HL-60 (cell line): ENCODE data around the gene AQP2.

ENCODE experiments used
- DNase-seq, 2 experiments: peaks; one replicate each; pipeline ENCODE4 v3.0.0-alpha.2; 2010 to 2020; ENCODE audit warnings: low read depth in 1 of 2, low spot score in 1 of 2
- H3K27ac ChIP-seq: fragments of 250-450 bp; sonication (Bioruptor Pico); replicated peaks from 2 replicates; pipeline ENCODE4 v1.5.1; 2020; ENCODE audit warnings: mild to moderate bottlenecking, moderate library complexity
- H3K27me3 ChIP-seq: fragments of 250-450 bp; sonication (Bioruptor Pico); 2 replicates; pipeline ENCODE4 v1.5.1; 2021; ENCODE audit warnings: mild to moderate bottlenecking, moderate library complexity; ENCODE audit not compliant: insufficient read depth, poor library complexity, severe bottlenecking
- H3K4me3 ChIP-seq: replicated peaks from 2 replicates; pipeline ENCODE4 v1.5.1; 2011; ENCODE audit warnings: mild to moderate bottlenecking, control low read depth, low read length; ENCODE audit not compliant: insufficient read depth
- CTCF ChIP-seq: IDR thresholded peaks from one replicate; pipeline ENCODE4 v1.5.1; 2011; ENCODE audit warnings: low read length, control low read depth, inconsistent platforms; ENCODE audit not compliant: insufficient read depth
- GABPA ChIP-seq: IDR thresholded peaks from 2 replicates; pipeline ENCODE4 v1.6.1; 2012; ENCODE audit warnings: low read depth
- POLR2AphosphoS5 ChIP-seq: IDR thresholded peaks from 2 replicates; pipeline ENCODE4 v1.6.1; 2012; ENCODE audit warnings: low read depth
- SPI1 ChIP-seq: IDR thresholded peaks from 2 replicates; pipeline ENCODE4 v1.6.1; 2012; ENCODE audit warnings: low read depth, mild to moderate bottlenecking, borderline replicate concordance
- TF ChIP-seq, protein P1 (sequence below): IDR thresholded peaks from 2 replicates; pipeline ENCODE4 v1.6.1; 2012; ENCODE audit warnings: low read depth; ENCODE audit not compliant: insufficient replicate concordance

The AQP2 gene

GRCh38 chr12:49902399-49903350 is 47.9 kb upstream of the AQP2 start:
- H3K4me3 ChIP-seq = no peak overlapping the region
- peaks cover 34% of the 10 kb centered on the region for H3K27me3 ChIP-seq
- no peak for DNase-seq
- no peak overlapping the region for H3K27ac ChIP-seq
- TF ChIP-seq POLR2AphosphoS5 (no peak), GABPA (no peak), CTCF (no peak), SPI1 (no peak)
- TF ChIP-seq, protein P1, sequence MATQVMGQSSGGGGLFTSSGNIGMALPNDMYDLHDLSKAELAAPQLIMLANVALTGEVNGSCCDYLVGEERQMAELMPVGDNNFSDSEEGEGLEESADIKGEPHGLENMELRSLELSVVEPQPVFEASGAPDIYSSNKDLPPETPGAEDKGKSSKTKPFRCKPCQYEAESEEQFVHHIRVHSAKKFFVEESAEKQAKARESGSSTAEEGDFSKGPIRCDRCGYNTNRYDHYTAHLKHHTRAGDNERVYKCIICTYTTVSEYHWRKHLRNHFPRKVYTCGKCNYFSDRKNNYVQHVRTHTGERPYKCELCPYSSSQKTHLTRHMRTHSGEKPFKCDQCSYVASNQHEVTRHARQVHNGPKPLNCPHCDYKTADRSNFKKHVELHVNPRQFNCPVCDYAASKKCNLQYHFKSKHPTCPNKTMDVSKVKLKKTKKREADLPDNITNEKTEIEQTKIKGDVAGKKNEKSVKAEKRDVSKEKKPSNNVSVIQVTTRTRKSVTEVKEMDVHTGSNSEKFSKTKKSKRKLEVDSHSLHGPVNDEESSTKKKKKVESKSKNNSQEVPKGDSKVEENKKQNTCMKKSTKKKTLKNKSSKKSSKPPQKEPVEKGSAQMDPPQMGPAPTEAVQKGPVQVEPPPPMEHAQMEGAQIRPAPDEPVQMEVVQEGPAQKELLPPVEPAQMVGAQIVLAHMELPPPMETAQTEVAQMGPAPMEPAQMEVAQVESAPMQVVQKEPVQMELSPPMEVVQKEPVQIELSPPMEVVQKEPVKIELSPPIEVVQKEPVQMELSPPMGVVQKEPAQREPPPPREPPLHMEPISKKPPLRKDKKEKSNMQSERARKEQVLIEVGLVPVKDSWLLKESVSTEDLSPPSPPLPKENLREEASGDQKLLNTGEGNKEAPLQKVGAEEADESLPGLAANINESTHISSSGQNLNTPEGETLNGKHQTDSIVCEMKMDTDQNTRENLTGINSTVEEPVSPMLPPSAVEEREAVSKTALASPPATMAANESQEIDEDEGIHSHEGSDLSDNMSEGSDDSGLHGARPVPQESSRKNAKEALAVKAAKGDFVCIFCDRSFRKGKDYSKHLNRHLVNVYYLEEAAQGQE = no peak

GRCh38 chr12:49903351-49903699 is 47.2 kb upstream of the AQP2 start:
- H3K27ac ChIP-seq = no peak overlapping the region
- no peak for DNase-seq
- TF ChIP-seq, protein P1 = no peak
- H3K4me3 ChIP-seq = no peak overlapping the region
- H3K27me3 ChIP-seq = peaks cover 31% of the 10 kb centered on the region

- H3K27me3 ChIP-seq = peaks cover 30% of the 10 kb centered on the region
- no peak within 1 kb of the TSS for H3K27ac ChIP-seq
- DNase-seq = peak in 1 of 2 experiments; percentile 20
- no peak within 1 kb of the TSS for H3K4me3 ChIP-seq
- TF ChIP-seq, protein P1 = no peak
- no peak for TF ChIP-seq SPI1
- no peak for TF ChIP-seq CTCF
- no peak for TF ChIP-seq GABPA
- TF ChIP-seq POLR2AphosphoS5 = no peak
Observed at GRCh38 chr12:49903700-49904423, 46.7 kb upstream of the AQP2 start, which contains the start of gene FAIM2. FAIM2 (minus strand) TSS chr12:49903900; CDS start chr12:49903792, 108 bp downstream.
